GM19463 (cell line): ENCODE measurements around the gene CD6.

Source experiments
- ATAC-seq: cut with Tn5 transposase; IDR thresholded peaks from one replicate; pipeline ENCODE4 v1.9.1; 2021; ENCODE audit warnings: mild to moderate bottlenecking, moderate library complexity; ENCODE audit not compliant: unreplicated experiment

Gene CD6

DNA sequence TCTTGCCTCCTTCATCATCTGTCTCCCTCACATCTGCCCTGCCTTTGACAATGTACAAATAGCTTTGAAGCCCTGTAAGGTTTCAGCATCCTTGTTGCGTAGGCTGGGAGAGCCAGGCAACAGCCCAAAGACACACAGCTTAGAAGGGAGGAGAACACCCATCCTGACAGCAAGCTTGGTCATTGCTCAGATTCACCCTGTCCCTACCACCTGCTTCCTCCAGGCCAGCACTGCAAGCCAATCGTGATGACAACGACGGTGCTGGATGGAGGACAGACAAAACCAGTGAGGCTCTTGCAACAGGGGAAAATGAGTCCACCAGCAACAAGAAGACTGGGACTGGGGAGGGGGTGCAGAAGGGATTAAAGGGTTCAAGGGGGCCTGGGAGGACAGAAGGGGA lies 97.9 kb downstream of the CD6 start:
- ATAC-seq, result no peak
